ENCODE measurements around the gene GNAQ. TPM values are rescaled to one million over a fixed set of nuclear protein-coding genes. Genes with fewer than 3 reads are reported as not detected.

Gene GNAQ
- polyA plus RNA-seq, 1 experiment = 21.4 TPM

DNA sequence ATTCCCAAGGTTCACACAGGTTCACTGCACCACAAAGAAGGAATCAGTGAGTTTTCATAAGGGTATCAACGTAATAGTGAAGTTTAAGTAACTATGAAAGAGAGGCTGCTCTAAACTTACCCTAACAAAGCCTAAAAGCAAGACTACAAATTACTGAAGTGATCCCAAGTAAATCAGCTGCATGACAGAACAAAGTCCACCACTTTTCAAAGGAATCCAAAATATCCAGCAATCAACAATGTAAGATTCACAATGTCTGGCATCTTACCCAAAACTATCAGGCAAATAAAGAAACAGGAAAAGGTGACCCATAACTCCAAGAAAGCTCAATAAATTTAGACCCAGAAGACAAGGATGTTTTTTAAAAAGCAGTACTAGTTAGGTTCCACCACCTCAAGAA lies 70.1 kb downstream of the GNAQ start:
- H3K27me3 ChIP-seq (ENCODE audit: control insufficient read depth, insufficient read depth, low read length) = no peaks in the 10 kb centered on the region
- H3K36me3 ChIP-seq (ENCODE audit: control insufficient read depth, insufficient read depth, low read length) = no peaks in the 10 kb centered on the region
- ChIA-PET POLR2A (no interaction called here), CTCF (interaction anchor here (2.0 kb wide), 1 partner anchor 16 kb away, joined by 5 read pairs; no protein-coding TSS in a partner anchor)
- no peak for DNase-seq (ENCODE audit: low read depth)
- no peak overlapping the region for H3K4me3 ChIP-seq (ENCODE audit: low read depth, low read length)
- TF ChIP-seq, protein P1, sequence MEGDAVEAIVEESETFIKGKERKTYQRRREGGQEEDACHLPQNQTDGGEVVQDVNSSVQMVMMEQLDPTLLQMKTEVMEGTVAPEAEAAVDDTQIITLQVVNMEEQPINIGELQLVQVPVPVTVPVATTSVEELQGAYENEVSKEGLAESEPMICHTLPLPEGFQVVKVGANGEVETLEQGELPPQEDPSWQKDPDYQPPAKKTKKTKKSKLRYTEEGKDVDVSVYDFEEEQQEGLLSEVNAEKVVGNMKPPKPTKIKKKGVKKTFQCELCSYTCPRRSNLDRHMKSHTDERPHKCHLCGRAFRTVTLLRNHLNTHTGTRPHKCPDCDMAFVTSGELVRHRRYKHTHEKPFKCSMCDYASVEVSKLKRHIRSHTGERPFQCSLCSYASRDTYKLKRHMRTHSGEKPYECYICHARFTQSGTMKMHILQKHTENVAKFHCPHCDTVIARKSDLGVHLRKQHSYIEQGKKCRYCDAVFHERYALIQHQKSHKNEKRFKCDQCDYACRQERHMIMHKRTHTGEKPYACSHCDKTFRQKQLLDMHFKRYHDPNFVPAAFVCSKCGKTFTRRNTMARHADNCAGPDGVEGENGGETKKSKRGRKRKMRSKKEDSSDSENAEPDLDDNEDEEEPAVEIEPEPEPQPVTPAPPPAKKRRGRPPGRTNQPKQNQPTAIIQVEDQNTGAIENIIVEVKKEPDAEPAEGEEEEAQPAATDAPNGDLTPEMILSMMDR (IDR thresholded peaks at IDR 0.05; ENCODE audit: insufficient read depth, low read depth, low read length) = no peak

DNA sequence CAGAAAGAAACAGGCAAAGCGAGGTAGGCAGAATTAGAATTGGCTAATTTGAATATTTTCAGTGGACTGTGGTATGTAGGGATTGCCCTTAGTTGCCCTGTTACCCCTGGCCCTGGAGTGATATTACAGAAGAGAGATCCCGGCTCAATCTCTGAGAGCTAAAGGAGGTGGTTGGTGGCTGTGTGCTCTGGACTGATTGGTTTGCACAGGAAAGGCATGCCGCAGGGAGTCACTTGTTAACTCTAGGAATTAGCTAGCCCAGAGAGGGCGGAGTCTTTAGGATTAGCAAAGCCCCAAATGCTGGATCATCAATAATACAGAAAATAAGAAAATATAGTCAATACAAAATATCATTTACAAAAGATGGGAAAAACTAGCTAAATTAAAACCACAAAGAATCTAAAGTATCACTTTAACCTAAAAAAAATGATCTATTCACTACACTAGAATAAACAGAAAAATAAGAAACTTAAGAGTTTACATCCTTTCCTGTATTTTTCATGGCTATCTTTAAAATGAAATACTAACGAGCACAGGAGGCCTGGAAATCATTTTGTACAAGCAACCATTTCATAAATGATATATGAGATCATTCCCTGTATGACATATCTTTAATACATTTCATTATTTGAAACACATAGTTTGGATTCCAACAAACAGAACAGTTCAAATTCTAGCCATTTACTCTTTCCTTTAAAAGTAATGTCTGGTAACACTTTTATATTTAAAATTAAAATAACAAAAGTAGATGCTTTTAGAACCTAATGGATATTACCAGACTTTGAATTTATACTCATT lies 71.1 kb downstream of the GNAQ start:
- TF ChIP-seq, protein P1 (IDR thresholded peaks at IDR 0.05; ENCODE audit: insufficient read depth, low read depth, low read length) = no peak
- H3K27me3 ChIP-seq (ENCODE audit: control insufficient read depth, insufficient read depth, low read length) = no peaks in the 10 kb centered on the region
- no peak overlapping the region for H3K4me3 ChIP-seq (ENCODE audit: low read depth, low read length)
- DNase-seq (ENCODE audit: low read depth) = no peak
- CTCF ChIA-PET = interaction anchor here (2.0 kb wide), 1 partner anchor 17 kb away, joined by 5 read pairs; no protein-coding TSS in a partner anchor
- POLR2A ChIA-PET = no interaction called here
- H3K36me3 ChIP-seq (ENCODE audit: control insufficient read depth, insufficient read depth, low read length) = no peaks in the 10 kb centered on the region

DNA sequence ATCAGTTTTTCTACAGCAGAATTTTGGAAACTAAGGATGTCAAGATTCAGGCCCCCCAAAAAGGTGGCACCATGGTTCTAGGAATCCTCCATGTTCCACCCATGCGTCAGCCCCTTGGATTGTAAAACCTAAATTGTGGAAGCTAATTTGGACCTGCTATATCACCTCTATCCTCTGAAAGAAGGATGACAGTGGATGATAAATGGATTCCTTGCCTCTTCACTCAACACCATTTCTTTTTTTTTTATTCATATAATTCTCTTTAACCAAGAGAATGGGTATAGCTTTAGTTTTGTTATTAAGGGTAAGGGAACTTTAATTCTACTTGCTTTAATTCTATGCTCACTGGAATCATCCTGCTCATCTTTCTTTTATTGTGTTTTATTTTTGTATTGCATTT lies 71.8 kb downstream of the GNAQ start:
- POLR2A ChIA-PET = no interaction called here
- H3K36me3 ChIP-seq (ENCODE audit: control insufficient read depth, insufficient read depth, low read length) = no peaks in the 10 kb centered on the region
- TF ChIP-seq, protein P1 (IDR thresholded peaks at IDR 0.05; ENCODE audit: insufficient read depth, low read depth, low read length) = no peak
- no peak overlapping the region for H3K4me3 ChIP-seq (ENCODE audit: low read depth, low read length)
- H3K27me3 ChIP-seq (ENCODE audit: control insufficient read depth, insufficient read depth, low read length) = no peaks in the 10 kb centered on the region
- DNase-seq (ENCODE audit: low read depth) = no peak
- CTCF ChIA-PET = interaction anchor here (2.0 kb wide), 1 partner anchor 17 kb away, joined by 5 read pairs; no protein-coding TSS in a partner anchor

DNA sequence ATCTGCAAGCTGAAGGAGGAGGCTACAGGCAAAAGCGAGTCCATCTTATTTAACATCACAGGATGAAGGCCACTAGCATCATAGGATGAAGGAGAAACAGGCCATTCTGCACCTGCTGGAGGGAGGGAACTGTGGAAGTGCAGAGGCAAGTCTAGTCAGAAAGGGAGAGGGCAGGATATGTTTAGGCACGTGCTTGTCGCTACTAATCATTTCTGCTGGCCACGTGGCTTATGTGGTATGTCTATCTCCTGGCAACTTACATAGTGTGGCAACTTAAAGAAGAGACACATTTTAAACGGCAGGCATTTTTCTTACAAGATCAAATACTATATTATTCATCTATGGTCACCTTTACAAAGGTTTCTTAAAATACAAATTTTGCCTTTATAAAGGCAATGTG lies 74.0 kb downstream of the GNAQ start:
- no peaks in the 10 kb centered on the region for H3K36me3 ChIP-seq (ENCODE audit: control insufficient read depth, insufficient read depth, low read length)
- DNase-seq (ENCODE audit: low read depth) = no peak
- no peak overlapping the region for H3K4me3 ChIP-seq (ENCODE audit: low read depth, low read length)
- TF ChIP-seq, protein P1 (IDR thresholded peaks at IDR 0.05; ENCODE audit: insufficient read depth, low read depth, low read length) = no peak
- ChIA-PET POLR2A (no interaction called here), CTCF (no interaction called here)
- H3K27me3 ChIP-seq (ENCODE audit: control insufficient read depth, insufficient read depth, low read length) = no peaks in the 10 kb centered on the region

DNA sequence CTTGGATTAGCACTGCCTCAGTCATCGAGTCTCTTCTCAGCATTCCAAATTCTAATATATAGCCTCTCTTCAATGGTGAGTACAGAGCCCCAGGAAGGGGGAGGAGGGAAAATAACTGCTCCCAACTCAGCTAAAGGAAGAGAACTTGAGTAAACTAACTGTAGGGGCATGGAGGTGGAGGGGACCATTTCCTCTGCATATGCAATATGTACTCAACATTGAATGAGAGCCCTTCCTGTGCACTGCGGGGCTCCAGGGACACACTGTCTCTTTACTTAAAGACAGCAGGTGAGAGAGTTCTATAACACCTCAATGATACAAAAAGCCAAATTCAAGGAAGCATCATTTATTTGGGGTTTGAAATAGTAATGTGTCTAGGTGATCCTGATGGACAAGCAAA lies 75.1 kb downstream of the GNAQ start:
- no peak for DNase-seq (ENCODE audit: low read depth)
- ChIA-PET POLR2A (no interaction called here), CTCF (interaction anchor here (0.6 to 1.6 kb wide), 2 partner anchors 20 to 95 kb away, joined by 3 to 4 read pairs; no protein-coding TSS in a partner anchor)
- H3K4me3 ChIP-seq (ENCODE audit: low read depth, low read length) = no peak overlapping the region
- TF ChIP-seq, protein P1 (IDR thresholded peaks at IDR 0.05; ENCODE audit: insufficient read depth, low read depth, low read length) = no peak
- H3K27me3 ChIP-seq (ENCODE audit: control insufficient read depth, insufficient read depth, low read length) = no peaks in the 10 kb centered on the region
- H3K36me3 ChIP-seq (ENCODE audit: control insufficient read depth, insufficient read depth, low read length) = no peaks in the 10 kb centered on the region

All from BJ (cell line).